ENCODE measurements around the gene METTL16.

The METTL16 gene

DNA sequence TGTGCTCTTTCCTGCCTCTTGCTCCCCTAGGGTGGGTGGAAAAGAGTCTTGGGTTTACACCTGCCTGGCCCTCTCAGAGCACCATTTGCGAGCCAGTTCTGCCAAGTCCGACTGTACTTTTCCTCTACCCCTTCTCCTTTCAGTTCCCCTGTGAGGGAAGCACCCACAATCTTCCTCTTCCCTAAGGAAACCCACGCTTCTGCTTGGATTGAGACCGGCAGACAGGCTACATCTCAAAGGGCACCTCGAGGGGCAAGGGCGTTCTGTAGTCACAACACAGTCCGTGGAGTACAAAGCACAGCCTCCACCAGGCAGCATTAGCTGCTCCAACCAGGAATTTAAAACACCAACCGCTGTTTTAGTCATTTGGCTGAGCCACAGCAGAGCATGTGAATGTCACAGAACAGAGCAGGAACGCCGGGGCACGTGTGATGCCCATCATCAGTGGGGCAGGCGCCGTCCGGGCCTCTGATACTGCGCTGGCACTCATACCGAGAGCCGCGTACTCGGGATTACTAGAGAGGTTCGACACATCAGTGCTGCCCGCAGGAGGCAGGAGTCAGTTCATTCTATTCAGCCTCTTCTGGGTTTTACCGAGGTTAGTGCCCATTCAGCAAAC is 97.1 kb downstream of the METTL16 start:
- no peak for DNase-seq (ENCODE audit: low read depth in 2 of 2)

DNA sequence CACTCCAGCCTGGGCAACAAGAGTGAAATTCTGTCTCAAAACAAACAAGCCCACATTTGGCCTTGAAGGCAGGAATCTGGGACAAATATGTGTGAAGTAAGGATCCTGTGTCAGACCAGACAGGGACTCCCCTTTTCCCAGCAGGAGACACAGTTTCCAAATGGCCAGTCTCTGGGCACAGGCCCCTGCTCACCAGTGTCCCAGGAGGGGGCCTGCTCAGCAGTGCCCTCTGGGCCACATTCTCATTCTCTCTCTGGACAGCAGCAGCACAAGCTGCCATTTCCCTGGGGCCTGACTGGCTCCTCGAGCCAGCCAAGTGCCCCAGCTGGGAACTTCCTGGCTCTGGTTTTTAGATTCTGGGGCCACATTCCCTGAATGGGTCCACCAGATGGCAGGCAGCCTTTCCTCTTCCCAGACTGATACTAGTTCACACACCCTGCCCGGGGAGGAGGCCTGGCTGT is 99.1 kb downstream of the METTL16 start:
- no peak for DNase-seq (ENCODE audit: low read depth in 2 of 2)

DNA sequence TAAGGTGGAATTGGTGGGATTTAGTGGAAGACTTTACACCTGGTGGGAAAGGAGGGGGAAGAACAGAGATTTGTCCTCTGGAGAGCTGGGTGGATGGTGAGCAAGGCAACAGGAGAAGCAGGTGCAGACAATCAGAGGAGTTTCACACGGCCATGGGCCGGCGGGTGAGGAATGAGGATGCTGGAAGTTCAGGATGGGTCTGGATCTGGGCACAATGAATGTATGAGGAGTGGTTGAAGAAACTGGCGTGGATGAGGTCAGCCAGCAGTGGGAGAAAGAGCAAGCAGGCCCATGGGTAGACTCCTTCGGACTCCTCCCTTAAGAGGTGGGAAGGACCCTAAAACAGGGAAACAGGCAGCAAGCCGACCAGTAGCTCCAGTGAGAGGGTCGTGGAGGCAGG is 100.7 kb downstream of the METTL16 start:
- DNase-seq (ENCODE audit: low read depth in 2 of 2): no peak

DNA sequence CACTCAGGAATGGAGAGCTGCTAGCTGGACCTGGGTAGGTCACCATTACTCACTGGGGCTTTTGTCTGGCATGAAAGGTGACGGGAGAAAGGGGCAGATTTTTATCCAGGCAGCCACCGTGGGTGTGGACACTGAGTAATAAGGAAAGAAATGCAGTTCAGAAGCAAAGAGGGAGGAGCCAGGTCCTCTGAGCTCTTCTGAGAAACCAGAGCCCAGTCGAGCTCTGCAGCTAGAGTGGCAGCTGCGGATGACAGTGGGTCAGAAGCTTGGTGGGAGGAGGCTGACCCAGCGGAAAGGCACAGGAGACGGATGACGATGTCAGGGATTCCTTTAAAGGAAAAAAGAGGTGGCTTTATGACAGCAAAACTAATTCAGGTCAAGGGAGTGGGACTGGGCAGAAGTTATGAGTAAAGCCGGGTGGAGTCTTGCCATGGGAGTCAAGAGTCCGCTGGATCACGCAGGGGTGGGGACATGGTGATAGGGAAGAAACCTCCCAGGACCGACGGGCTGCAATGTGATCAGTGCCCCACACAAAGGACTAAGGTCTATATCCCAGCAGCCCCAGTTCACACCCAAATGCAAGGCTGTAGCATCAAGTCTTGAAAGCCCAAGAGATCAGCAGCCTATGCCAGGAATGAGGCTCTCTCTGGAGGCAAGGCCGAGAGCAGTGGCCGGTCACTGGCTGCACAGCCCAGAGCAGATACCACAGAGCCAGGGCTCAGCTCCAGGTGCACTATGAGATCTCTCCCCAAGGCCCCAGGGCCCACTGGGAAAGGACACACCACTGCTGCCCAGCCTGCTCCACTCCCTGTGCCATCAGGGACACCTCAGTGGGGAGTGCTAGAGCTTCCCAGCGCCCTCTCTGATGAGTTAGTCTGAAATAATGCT is 104.5 kb downstream of the METTL16 start:
- no peak for DNase-seq (ENCODE audit: low read depth in 2 of 2)

DNA sequence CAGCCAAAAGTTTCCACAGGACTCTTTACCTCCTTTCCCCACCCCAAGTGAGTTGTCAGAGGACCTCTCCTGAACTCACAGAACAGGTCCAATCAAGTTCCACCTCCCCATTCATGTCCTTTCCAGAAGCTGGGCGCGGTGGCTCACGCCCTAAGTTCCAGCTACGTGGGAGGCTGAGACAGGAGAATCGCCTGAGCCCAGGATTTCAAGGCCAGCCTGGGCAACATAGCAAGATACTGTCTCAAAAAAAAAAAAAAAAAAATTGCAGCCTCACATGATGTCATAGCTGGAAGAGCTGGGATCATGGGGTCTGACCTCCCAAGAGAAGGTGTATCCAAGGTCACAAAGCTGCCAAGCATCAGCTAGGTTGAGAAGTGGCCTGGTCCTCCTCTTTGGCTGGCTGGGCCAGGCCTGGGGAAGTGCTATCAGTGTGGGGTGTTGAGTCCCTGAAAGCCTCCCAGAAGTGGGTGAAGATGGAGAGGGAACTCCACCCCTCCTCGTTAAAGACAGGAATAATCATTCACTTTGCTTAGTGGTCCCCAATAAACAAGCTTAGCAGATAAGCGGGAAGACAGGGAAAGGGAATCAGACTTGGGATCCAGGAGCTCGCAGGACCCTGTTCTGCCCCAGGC is 105.3 kb downstream of the METTL16 start:
- no peak for DNase-seq (ENCODE audit: low read depth in 2 of 2)

DNA sequence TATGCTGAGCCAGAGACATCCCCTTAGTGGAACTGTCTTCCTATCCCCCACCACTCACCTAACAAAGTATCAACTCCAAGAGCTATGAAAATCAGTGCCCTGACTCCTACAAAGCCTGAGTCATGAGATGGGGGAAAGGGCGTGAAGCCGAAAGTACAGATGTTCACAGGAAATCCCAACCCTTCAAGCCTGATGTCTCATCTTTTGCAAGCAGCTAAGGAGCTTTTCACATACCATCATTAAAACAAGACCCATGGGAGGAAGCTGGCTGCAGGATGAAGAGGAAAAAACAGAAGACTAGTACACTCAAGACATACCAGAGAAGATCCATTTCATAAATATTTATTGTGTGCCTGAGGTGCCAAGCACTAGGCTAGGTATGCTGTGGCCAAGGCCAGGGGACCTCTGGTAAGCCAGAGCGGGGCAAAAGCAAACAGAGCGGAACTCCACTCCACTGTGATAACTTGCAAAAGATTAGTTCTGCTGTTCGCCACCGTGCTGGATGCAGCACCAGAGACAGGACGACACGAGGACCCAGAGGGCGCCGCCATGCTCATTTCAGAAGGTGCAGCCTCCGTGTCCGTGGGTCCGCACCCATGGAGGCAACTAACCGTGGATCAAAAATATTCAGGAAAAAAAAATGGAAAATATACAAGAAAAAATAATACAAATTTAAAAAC is 106.3 kb downstream of the METTL16 start:
- no peak for DNase-seq (ENCODE audit: low read depth in 2 of 2)

DNA sequence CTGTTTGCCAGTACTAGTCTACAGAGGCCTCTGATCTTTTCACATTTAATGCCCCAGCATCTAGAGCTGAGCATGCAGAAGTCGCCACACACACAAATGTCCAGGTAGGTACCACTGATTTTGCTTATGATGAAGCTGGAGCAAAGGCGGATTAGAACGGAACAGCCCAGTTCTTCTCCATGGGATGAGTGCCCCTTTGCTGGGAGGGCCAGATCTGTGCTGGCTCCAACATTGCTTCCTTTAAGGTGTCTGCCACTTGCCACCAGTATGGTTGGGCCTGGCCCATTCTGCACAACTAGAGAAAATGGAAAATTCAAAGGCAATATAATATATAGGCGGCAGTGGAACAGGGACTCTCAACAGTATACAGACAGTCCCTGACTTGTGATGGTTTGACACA is 108.6 kb downstream of the METTL16 start:
- no peak for DNase-seq (ENCODE audit: low read depth in 2 of 2)

DNA sequence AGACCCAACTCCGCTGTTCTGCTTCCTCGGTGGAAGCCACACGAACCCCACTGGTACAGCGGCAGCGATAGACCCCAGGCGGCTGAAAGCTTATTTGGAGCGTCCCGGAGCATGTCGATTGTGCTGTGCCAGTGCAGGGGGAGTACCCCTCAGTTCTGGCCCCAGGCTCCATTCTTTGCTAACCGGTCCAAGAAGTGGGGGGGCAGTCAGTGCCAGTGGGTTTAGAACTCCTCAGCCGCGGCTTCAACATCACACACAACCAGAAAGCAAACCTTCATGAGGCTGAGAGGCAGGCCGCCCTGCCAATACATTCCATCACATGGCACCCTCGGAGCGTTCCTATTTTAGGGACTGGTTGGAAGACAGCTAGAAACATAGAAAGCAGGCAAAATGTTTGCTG is 109.1 kb downstream of the METTL16 start:
- DNase-seq (ENCODE audit: low read depth in 2 of 2): no peak

DNA sequence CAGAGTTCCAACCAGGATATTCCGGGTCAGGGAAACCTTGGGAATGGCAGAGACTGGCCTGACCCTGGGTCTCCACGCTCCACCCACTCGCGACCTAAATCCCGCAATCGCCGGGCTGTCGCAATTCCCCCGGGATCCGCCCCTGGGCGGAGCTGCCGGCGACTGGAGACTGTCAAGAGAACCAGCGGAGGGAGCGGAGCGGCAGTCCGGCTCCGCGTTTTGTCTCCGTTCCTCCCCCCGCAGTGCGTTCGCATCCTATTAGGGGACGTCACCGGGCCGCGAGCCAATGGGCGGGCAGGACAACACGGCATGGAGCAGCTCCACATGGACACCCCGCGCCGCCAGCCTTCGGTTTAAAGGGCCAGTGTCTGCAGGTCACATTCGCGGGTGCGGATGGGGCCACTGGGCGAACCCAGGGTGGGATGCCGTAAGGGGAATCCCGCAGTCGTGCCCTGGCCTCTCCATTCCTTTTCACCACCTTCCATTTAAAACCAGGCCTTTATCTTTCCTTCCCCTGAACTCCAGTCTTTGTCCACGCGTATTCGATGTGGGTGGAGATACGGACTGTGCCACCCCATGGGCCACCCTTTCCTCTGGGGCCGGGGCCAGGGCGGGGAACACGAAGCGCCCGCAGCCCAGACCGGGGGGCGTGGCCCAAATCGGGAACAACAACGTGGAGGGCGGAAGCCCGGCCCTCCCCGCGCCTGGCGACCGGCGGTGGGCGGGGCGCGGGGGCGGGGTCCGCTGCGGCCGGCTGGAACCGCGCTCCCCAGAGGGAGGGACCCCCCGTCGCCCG is 110.1 kb downstream of the METTL16 start:
- peak; percentile 98 to 99 for DNase-seq (ENCODE audit: low read depth in 2 of 2)

DNA sequence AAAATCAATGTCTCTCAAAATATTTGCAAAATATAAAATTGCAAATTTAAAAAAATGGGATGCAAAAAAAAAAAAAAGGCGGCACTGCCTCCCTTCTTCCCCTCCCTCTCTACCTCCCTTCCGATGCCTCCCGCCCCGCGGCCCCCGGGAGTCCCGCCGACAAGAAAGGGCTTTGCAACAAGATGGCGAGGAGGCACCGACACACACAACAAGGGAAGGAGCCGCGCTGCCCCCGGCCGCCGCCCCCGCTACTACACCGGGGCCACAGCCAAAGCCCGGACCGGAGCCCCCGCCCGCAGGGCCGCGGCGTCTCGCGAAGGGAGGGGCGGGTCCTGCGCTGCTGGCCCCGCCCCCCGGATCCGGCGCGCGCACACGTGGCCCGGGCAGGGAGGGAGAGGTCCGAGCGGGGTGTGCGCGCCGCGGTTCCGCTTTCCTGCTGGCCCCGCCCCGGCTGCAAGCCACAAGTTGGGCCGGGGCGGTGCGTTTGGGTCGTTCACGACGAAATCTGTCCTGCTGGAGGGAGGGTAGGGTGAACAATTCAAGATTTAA is 110.7 kb downstream of the METTL16 start, which contains the start of gene MNT:
TSS of gene MNT (minus strand) at position 184 of the 549 bp plus-strand sequence. CDS start 348 bp downstream, outside the sequence.
- DNase-seq (ENCODE audit: low read depth in 2 of 2): peak; percentile 86 to 88

DNA sequence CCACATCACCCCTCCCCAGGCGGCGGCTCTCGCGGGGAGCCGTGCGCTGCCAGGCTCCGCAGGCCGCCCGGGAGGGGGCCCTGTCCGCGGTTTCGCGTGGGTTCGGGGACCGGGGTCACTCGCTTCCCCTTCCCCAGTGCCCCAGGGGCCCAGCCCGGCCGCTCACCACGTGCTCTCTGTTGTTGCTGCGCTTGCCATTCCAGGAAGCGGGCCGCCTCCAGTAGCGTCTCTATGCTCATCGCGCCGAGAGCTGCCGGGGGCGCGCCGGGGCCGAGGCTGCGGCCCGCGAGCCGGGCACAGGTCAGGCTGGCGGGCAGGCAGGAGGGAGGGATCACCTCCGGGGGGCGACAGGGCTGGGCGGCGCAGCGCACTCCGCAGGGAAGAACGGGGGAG is 111.2 kb downstream of the METTL16 start:
- peak in 1 of 2 donors; percentile 12 for DNase-seq (ENCODE audit: low read depth in 2 of 2)

DNA sequence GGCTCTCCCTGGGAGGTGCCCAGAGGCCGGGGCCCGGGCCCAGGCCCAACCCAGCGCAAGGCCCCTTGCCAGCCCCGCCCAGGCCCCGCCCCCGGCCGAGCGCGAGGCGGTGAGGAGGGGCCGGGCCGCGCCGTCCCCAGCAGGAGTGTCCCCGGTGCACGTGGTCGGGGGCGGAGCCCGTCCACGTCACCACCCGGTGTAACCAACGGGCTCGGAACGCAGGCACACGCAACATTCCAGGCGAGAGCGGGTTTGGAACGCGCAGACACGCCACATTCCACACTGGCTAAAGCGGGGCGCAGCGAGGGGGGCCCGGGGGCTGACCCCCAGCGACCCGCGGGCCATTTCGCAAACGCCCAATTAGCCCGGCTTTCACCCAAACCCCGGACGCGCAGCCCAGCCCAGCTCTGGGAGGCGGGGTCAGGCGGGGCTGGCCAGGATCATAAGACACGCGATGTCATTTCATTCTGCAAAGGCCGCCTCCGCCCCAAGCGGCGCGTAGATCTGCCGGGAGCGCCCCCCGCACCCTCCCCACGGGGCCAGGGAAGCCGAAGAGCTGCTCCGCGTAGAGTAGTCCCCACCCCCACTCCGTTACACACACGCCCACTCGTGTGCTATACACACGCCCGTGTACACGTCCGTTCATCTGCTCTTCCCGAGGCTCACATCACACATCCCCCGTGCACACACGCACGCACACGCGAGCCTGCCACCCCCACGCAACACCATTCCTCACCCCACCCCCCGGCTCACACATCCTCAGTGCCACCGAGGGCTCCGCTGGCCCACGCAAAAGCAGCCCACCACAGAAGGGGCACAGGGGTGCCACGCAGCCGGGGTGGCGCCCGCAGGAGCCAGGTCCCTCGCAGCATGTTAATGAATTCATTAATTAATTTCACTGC is 111.9 kb downstream of the METTL16 start:
- DNase-seq (ENCODE audit: low read depth in 2 of 2): peak; percentile 73 to 77

DNA sequence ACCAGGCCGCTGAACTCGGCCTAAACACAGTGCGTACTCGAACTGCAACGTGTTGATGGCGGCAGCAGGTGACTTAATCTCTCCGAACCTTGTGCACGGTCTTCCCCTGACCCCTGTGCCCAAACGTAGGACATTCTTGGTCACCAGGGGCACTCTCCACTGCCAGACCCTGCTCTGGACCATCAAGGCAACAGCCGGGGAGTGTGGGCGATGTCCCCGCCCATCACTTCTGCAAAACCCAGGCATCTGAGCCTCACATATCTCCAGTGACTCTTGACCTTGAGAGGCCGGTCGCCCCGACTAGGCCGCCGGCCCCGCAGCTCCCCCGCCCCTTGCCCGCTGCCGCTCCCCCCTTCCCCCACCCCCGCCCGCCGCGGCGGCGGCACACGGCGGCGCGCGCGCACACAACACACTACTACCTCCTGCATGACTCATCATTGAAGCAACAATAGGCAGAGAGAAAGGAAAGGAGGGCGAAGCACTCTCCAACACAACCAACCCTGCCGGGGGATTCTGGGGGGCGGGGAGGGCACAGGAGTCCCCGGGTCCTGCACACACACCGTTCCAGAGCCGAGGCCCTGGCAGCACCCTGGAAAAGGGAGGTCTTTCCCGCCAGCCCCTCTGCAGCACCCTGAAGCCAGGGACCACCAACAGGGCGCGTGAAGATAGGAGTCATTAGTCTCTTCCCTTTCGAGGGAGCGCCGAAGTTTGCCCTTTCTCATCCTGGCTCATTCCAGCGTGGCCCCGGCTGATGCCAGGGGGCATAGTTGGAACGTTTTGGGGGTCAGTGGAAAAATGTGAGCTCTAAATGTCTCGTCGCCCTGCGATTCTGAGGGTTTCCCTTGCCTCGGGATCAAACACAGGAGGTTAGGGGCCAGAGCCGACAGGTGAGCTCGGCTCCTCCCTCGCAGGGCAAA is 112.8 kb downstream of the METTL16 start:
- DNase-seq (ENCODE audit: low read depth in 2 of 2): peak in 1 of 2 donors; percentile 23

DNA sequence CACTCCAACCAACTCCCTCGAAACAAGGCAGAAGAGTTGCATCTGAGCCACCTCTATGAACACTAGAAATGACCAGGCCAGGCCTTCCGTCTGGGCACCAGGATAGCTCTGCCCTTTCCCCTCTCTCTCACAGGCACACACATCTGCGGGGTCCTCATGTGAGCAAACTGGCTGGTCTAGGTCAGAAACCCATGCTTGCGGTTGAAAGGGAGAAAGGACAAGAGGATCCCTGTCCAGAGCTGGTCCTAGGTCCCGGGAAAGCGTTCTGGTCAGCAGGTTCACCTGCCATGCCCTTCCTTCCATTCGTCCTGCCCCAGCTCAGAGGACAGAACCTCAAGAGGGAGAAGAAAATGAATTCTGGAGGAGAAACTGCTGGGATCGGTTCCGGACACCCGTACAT is 113.5 kb downstream of the METTL16 start:
- no peak for DNase-seq (ENCODE audit: low read depth in 2 of 2)

DNA sequence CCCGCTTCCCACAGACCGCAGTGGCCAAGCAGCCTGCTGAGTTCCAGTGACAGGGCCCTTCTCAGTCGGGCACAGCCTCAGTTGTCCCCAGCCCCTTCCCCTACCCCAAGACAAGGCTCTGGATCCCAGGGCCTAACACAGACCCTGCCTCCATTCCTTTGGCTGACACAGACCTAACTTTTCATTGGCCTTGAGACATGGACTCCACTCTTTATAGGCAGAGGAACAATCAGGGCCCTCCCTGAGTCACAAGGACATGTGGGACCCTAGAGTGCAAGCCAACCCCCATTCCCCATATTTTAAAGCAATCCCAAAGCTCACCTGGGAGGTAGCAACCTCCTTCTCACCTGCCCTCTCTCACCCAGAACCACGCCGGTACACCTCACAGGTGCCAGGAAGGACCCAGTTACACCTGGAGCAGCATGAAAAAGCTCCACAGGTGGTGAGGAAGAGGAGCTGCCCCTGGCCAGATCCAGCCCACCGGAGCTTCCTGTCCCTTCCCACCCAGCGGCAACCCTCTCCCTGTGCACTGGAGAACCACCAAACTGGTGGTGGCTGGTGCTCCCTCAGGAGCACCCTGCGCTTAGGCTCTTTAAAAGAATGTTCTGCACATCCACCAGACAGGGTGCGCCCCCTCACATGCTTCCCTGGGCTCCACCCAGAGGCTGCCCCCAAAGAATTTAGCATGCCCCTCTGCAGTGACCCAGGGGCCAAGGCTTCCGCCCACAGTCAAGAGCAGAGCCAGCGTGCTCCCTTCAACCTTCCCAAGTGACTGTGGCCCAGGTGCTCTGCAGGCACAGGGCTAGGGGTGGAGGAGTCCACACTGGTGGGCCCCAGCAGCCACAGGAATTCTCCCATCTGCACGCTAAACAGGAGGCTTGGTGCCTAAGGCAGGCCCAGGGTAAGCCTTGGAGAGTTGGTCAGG is 114.2 kb downstream of the METTL16 start:
- DNase-seq (ENCODE audit: low read depth in 2 of 2): no peak

DNA sequence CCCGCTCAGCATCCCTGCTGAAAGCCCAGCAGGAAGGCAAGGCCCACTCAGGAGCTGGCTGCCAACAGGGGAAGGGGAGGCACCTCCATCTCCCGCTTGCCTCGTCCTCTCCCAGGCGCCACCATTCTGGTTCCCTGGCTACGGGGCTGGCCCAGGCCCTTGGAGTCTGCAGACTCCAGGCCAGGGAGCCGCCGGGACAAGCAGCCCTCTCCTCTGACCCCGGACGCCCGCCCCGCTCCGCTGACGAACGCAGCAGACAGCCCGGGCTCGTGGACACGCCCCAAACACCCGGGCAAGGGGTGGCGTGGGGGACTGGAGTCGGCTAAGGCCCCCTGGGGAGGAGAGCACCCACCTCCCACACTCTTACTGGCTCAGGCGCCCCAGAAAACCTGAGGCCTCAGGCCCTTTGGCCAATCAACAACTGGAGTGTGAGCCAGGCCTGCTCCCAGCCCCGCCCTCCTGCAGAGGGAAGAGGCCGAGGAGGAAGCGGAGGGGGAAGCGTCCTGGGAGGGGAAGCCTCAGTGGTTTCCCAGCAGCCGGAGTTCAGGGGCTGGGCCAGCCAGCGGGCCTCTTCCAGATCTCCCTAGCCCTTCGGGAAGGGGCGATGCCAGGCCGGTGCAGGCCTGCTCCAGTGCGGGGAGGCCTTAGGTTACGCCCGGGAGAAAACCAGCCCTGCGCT is 115.0 kb downstream of the METTL16 start:
- no peak for DNase-seq (ENCODE audit: low read depth in 2 of 2)

DNA sequence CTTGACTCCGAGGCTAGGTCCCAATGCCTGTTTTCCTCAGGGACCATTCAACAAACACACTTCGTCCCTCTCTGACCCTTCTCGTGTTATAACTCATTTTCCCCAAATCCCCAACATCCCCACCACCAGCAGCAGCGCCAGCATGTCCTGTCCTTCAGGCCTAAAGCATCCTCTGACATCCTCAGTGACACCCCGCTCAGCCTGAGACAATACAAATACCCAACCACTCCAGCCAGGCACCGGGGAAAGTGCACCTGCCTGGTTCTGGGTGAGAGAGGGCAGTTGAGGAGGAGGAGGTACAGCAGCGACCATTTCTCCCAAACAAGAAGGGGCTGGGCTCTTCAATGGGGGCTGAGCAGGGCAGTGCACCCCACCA is 115.5 kb downstream of the METTL16 start:
- no peak for DNase-seq (ENCODE audit: low read depth in 2 of 2)
